Activated CD8-positive, alpha-beta memory T cell treated with anti-CD3 and anti-CD28 coated beads for 36 hours (primary cell): ENCODE results near the gene MIPEP. TPM values are rescaled to one million over a fixed set of nuclear protein-coding genes. Genes with fewer than 3 reads are reported as not detected.
"Not testable (repeated sequence)": the region's sequence is repeated elsewhere in the genome, so short reads cannot be mapped to it uniquely, and the experiment has no call there.

Experiments used
- CTCF ChIA-PET: fragments of 350-600 bp; sonication (Branson Sonifier 250); formaldehyde crosslinking; loops from one replicate; lab custom pipeline; 2021; ENCODE audit warnings: antibody characterized with exemption; lab: Charles Lee
- POLR2A ChIA-PET: fragments of 350-600 bp; sonication (Branson Sonifier 250); formaldehyde crosslinking; loops from one replicate; lab custom pipeline; 2021; ENCODE audit warnings: antibody characterized with exemption; lab: Charles Lee
- total RNA-seq, 2 experiments: library from RNA; stranded (reverse); gene quantifications; one replicate each; pipeline ENCODE4 v1.2.3, GENCODE V29; 2021

MIPEP gene
- total RNA-seq, 2 experiments from 2014 or later, result 19.8 to 20.7 TPM

DNA sequence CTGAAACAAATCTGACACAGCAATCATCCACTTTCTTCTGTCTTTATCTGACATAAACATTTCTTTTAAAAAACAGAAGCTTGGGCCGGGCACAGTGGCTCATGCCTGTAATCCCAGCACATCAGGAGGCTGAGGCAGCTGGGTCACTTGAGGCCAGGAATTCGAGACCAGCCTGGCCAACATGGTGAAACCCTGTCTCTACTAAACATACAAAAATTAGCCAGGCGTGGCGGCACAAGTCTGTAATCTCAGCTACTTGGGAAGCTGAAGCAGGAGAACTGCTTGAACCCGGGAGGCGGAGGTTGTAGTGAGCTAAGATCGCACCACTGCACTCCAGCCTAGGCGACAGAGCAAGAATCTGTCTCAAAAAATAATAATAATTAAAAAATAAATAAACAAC, 127.4 kb downstream of the MIPEP start:
- CTCF ChIA-PET, POLR2A ChIA-PET: not testable (repeated sequence)

GRCh38 chr13:23760000-23760399, 129.2 kb downstream of the MIPEP start:
- POLR2A ChIA-PET, result no interaction called here
- CTCF ChIA-PET, result no interaction called here

DNA sequence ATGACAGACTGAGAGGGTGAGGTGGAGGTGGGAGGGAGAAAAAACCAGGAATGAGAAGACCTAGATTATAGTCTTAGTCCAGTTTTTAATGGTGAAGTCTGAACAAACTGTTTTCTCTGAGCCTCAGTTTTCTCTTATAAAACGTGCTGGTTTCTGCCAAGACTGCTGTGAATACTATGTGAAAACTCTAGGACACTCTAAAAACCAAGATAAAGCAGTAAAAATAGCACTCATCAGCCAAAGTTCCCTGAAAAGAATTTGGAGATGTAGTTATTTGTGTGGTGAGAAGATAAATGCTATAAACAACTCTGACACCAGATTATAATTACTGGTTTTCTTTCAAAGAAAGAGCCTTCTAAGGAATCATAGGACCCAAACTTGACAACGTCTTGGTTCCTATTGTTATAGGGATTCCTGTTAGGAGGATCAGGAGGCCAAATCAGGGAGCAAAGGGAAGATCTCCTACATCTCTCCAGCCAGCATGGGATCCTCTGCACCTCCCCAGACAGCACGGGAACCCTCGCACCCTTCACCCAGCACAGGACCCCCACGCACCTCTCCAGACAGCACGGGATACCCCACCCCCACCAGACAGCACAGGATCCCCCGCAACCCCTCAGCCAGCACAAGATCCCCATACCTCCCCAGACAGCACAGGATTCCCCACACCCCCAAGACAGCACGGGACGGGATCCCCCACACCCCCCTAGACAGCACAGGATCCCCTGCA, 130.2 kb downstream of the MIPEP start:
- CTCF ChIA-PET, result no interaction called here

GRCh38 chr13:23754997-23755396, 134.2 kb downstream of the MIPEP start:
- POLR2A ChIA-PET, result no interaction called here
- CTCF ChIA-PET, result interaction anchor here (0.9 kb wide), 1 partner anchor 13 kb away, joined by 3 read pairs; no protein-coding TSS in a partner anchor

More for the DNA sequence above, 130.2 kb downstream of the MIPEP start:
- POLR2A ChIA-PET, result no interaction called here

DNA sequence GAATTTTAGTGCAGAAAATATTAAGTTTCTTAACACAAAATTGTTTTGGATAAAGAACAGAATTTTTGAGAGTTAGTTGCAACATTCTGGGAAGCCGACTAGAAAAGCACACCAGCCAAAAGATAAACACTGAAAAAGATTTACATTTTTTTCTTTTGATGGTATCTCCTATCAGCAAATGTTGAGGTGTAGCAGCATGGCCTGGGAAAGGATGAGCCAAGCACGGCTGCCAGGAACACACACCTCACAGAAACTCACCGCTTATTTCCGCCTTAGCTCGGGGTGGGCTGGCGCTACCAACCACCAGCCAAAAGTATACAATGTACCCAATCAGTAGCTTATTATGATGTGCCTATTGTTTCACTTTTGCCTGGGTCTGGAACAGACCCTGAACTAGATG, 134.7 kb downstream of the MIPEP start:
- POLR2A ChIA-PET, result no interaction called here
- CTCF ChIA-PET, result no interaction called here

- POLR2A ChIA-PET, result no interaction called here
Observed at GRCh38 chr13:23753458-23753857, 135.7 kb downstream of the MIPEP start.

GRCh38 chr13:23752111-23753001, 136.8 kb downstream of the MIPEP start:
- CTCF ChIA-PET, result no interaction called here
- POLR2A ChIA-PET, result no interaction called here

More at GRCh38 chr13:23753458-23753857, 135.7 kb downstream of the MIPEP start:
- CTCF ChIA-PET, result no interaction called here

DNA sequence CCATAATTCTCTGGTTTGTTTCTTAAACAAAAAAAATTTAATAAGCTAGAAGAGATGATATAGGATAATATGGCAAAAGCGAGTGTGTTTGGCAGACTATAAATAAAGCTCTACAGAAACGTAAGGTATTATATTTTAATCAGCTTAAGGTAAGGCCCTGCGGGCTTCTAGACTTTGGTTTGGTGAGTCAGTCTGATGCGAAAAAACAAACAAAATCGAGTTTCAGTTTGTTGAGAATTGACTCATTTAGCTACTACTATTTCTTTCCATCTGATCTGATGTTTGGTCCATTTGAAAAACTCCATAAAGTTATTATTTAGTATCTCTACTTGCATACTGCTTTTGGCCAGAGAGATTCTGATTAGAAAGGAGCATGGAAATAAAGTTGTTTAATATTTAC, 138.0 kb downstream of the MIPEP start:
- POLR2A ChIA-PET, result no interaction called here
- CTCF ChIA-PET, result no interaction called here

GRCh38 chr13:23750383-23751121, 138.6 kb downstream of the MIPEP start:
- CTCF ChIA-PET, result no interaction called here
- POLR2A ChIA-PET, result no interaction called here

DNA sequence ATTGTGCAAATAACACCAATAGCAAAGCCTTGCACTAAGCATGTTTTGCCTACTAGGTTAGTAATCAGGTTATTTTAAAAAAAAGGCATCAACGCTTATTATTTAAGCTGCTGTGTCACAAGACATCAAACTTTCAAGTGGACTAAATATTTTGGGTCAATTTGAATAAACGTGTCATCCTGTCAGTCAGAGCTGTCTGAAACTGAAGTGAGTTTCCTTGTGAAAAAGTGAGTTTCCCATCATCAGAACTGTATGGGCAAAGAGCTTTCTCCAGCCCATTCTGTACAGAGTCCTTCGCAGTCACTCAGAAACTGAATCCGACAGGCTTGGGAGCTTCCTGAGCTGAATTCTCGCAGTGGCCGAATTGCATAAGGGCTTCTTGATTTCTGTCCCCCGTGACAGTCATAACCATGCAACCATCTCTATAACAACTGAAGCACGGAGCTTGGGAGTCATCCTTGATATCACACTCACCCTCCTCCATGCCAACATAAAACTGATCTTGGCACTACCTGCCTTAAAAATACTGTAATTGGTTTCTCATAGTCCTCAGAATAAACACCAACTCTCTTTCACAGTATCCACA, 139.8 kb downstream of the MIPEP start:
- ChIA-PET CTCF (interaction anchor here (0.6 to 1.1 kb wide), 3 partner anchors 8 to 71 kb away, joined by 3 to 4 read pairs (median 3); no protein-coding TSS in a partner anchor), POLR2A (no interaction called here)

DNA sequence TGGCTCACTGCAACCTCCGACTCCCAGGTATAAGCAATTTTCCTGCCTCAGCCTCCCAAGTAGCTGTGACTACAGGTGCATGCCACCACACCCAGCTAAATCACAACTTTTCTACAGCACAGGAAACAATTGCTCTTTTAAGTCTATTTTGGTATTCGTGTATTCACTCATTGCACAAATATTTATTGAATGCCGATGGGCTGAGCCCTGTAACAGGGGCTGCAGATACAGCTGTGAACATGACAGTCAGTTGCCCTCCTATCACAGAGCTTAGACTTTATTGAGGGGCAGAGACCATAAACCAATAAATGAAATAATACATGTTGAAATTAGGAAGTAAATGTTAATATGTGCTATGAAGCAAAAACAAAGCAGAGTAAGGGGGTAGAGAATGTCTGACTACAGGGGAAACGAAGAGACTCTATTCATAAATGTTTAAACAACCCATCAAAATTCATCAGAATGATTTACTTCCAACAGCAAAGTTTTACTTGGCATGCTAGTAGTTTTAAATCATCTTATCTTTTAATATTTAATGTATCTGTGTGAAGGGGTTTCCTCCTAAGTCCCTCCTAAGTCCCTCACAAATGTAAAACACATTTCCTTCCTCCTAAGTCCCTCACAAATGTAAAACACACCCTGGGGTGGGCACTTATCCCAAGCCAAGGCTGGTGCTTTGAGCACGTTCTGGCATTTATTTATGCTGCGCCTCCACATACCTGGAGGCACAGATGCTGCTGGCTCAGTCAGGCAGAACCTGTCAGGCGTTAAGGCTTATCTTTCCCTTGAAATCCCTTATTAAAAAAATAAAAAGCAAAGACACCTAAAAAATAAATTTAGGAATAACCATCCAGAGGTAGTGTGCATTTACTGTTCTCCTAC, 140.8 kb downstream of the MIPEP start:
- ChIA-PET CTCF (interaction anchor here (1.1 kb wide), 1 partner anchor 7 kb away, joined by 3 read pairs; no protein-coding TSS in a partner anchor), POLR2A (no interaction called here)

GRCh38 chr13:23746141-23746540, 143.1 kb downstream of the MIPEP start:
- CTCF ChIA-PET, POLR2A ChIA-PET: not testable (repeated sequence)

DNA sequence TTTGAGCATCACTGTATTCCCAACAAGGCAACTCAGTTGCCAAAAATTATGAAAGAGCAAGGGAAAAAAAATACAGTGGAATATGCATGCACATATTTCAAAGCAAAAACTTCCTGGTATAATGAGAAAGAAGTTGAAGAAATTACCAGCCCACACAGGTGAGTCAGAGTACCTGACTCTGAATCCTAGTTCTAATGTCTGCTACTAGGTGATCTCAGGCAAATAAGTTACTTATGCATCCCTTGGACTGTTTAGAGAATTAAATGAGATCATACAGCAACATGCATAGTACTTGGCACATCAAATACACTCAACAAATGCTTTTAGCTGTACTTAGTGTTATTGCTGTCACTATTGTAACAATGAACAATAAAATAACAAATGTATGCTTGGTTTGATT, 144.9 kb downstream of the MIPEP start:
- ChIA-PET POLR2A (no interaction called here), CTCF (no interaction called here)

GRCh38 chr13:23743278-23744076, 145.7 kb downstream of the MIPEP start:
- ChIA-PET CTCF (no interaction called here), POLR2A (no interaction called here)

GRCh38 chr13:23741879-23742510, 147.2 kb downstream of the MIPEP start:
- POLR2A ChIA-PET, result no interaction called here
- CTCF ChIA-PET, result interaction anchor here (0.7 kb wide), 1 partner anchor 13 kb away, joined by 3 read pairs; no protein-coding TSS in a partner anchor

DNA sequence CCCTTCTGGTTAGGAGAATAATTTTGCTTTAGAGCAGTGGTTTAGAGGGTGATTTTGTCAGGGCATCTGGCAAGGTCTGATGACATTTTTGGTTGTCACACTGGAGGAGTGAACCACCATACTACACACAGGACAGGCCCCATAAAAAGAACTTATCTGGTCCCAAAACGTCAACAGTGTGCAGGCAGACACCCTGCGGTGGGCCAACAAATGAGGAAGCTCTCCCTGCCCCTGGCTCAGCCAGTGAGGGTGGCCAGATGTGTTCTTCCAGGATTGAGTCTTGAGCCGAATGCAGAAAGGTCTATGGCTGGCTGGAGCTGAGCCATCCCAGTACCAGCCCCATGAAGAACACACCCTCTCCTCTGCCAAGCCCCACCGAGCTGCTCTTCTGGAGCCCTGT, 149.2 kb downstream of the MIPEP start:
- POLR2A ChIA-PET, result no interaction called here
- CTCF ChIA-PET, result no interaction called here

- POLR2A ChIA-PET, result no interaction called here
- CTCF ChIA-PET, result no interaction called here
Observed at GRCh38 chr13:23739596-23739995, 149.6 kb downstream of the MIPEP start.
